Panc1 (cell line): ENCODE results near the gene KCNQ1.

Experiments
- CTCF ChIP-seq: fragments of 450-650 bp; IDR thresholded peaks from 2 replicates; pipeline ENCODE4 v1.5.1; 2017; ENCODE audit warnings: mild to moderate bottlenecking
- REST ChIP-seq, 2 experiments: IDR thresholded peaks; 2 replicates each; pipeline ENCODE4 v1.6.1; 2011 to 2012; ENCODE audit warnings: low read depth in 2 of 2, control low read depth in 1 of 2, low read length in 1 of 2, mild to moderate bottlenecking in 1 of 2, moderate library complexity in 1 of 2; ENCODE audit not compliant: insufficient read depth in 1 of 2

GRCh38 chr11:2432628-2433071, 12.2 kb upstream of the KCNQ1 start:
- TF ChIP-seq REST (IDR thresholded peaks at IDR 0.05; ENCODE audit: insufficient read depth in 1 of 2, low read depth in 2 of 2, low read length in 1 of 2) = no peak
- TF ChIP-seq CTCF = no peak
